Transverse colon (tissue), 4 donors: ENCODE measurements around the gene RCSD1.

Experiments
- CTCF ChIP-seq, 5 experiments: fragments of 200-600 bp in 3 of 5; fragments of 450-650 bp in 2 of 5; sonication (generic) in 3 of 5; IDR thresholded peaks; 1 replicate in 2 of 5; 2 replicates in 3 of 5; pipeline ENCODE4 v1.5.1; 2016 to 2017; ENCODE audit warnings: antibody characterized with exemption in 5 of 5, inconsistent platforms in 3 of 5, mild to moderate bottlenecking in 2 of 5, moderate library complexity in 1 of 5
- EP300 ChIP-seq: sonication (generic); formaldehyde crosslinking; IDR thresholded peaks from one replicate; pipeline ENCODE4 v1.6.1; 2017; ENCODE audit warnings: antibody characterized with exemption, low read depth
- POLR2A ChIP-seq: fragments of 450-650 bp; IDR thresholded peaks from one replicate; pipeline ENCODE4 v1.6.1; 2016; ENCODE audit warnings: antibody characterized with exemption, mild to moderate bottlenecking, moderate library complexity
- POLR2AphosphoS5 ChIP-seq, 3 donors: sonication (generic); formaldehyde crosslinking; IDR thresholded peaks; one replicate each; pipeline ENCODE4 v1.6.1; 2016; ENCODE audit warnings: antibody characterized with exemption in 3 of 3

DNA sequence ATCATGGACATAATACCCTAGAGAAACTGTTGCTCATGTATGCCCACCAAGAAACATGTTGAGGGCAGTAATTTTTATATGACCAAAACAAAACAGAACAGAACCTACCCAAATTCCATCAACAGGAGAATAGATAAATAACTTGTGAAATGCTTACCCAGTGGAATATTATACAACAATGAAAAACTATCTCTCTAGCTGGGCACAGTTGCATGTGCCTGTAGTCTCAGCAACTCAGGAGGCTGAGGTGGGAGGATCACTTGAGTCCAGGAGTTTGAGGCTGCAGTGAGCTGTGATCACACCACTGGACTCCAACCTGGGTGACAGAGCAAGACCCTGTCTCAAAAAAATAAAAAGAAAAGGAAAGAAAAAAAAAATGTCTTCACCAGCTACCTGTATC is 37.6 kb upstream of the RCSD1 start:
- TF ChIP-seq CTCF (IDR thresholded peaks at IDR 0.05) (no peak), EP300 (no peak), POLR2A (no peak), POLR2AphosphoS5 (IDR thresholded peaks at IDR 0.05) (no peak)
